OCI-M1 (cell line): Measurements from ENCODE around the gene KIAA1755.

Experiments used
- DNase-seq: peaks from one replicate; lab custom pipeline; 2025; lab: John Stamatoyannopoulos, UW

Gene KIAA1755

DNA sequence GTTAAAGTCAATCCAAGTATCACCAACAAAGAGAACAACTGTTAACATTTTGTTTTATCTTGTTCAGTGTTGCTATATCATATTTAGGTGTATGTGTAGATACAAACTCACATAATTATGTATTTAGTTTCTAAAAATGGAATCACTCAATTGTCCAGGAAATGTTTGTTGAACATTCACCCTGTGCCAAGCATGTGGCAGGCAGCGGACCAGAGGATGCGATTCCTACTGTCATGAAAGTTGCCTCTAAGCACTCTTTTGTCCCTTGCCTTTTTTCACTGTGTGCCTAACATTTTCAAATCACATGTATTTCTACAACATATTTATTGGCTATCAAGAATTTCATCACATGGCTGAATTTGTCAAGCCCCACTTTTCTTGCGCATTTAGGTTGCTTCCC, 78.6 kb downstream of the KIAA1755 start:
- DNase-seq, result no peak

DNA sequence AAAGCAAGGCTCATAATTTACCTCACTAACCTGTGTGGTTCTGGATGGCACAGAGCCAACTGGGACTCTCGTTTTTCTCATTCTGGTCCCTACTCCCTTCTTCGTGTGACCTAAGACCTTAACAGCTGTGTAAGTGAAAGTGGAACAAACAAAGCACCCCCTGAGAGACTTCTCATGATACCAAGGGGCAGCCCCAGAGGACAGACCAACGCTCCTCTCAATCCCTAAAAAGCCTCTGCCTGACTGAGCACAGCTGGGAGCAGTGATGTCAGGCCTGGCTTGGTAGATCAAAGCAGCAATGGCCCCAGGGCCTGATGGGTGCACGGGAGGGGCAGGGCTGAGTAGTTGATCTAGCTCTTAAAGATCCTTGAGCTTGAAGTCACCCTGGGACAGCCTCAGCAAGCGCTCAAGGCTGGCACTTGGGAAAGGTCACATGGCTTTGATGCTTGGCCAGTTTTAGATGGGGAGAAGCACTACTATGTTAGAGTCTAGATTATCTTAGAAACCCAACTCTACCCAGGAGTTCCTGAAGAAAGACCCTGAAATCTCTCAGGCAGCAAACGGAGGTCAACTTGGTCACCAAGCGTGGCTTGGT, 79.2 kb downstream of the KIAA1755 start:
- DNase-seq, result no peak

DNA sequence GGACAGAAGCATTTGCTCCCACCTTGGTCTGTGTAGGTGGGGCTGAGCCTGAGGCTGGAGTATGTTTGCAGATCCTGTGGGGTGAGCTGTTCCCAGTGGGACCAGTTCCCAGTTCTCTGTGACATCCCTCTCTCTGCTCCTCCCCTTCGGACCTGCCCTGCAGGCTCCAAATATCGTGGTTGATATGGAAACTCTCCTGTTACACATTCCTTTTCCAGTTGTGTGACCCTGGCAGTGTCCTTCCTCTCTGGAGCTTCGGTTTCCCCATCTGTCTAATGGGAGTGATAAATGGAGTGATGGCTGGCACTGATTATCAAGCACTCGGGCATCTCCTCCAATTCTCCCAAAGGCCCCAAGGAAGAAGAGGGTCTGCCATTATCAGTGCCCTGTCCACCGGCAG, 79.8 kb downstream of the KIAA1755 start:
- DNase-seq, result no peak

DNA sequence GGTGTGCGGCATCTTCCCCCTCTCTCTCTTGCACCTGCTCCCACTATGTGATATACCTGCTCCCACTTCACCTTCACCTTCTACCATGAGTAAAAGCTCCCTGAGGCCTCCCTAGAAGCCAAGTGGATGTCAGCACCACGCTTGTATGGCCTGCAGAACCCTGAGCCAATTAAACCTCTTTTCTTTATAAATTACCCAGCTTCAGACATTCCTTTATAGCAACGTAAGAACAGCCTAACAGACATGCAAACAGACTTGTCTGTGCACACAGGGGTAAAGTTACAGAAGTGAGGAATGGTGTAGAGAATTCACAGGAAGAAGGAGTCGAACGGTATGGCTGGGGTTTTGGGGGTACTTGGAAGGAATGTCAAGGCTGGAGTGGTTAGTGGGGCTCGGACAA, 80.7 kb downstream of the KIAA1755 start:
- no peak for DNase-seq

DNA sequence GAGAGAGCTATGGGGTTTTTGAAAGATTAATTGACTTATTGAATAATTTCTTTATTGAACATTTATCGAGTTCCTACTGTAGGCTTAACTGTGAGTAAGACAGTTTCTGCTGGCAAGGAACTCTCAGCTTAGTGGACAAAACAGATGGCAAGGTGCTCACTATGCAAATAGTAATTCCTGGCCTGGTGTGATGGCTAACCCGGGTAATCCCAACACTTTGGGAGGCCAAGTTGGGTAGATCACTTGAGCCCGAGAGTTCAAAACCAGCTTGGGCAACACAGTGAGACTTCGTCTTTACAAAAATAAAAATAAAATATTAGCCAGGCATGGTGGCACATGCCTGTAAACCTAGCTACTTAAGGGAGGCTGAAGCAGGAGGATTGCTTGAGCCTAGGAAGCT, 82.0 kb downstream of the KIAA1755 start:
- no peak for DNase-seq

DNA sequence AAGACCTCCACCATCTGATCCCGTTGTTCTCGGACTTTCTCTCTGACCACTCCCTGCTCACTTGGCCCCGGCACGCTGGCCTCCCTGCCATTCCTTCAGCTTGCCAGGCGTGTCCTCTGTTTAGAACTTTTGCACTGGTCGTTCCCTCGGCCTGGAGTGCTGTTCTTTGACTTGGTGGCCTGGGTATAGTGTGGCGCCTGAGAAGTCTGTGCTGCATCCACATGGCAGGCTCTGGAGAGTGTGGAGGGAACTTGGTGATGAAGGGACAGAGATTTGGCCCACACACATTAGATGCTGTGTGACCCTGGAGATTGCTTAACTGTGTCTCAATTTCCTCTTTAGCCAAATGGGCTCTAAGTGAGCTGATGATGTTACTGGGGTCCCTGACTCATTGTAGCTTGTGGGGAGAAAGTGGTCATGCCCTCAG, 82.5 kb downstream of the KIAA1755 start:
- DNase-seq, result no peak

DNA sequence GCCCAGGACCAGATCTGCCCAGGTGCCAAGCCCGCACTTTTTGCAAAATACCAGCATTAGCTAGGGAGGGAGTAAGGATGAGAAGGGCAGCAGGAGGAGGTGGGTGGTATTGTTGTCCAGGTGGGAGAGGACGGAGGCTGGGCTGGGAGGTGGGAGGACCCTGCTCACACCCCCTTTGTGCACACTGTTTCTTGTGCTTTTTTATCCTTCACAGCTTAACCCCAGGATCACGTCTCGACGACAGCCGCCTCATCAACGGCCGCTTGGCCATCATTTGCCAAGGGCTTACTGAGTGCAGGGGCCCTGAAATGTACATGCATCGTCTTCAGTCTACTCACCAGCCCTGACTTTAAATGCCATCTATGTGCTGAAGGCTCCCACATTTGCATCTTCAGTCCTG, 83.3 kb downstream of the KIAA1755 start:
- no peak for DNase-seq

DNA sequence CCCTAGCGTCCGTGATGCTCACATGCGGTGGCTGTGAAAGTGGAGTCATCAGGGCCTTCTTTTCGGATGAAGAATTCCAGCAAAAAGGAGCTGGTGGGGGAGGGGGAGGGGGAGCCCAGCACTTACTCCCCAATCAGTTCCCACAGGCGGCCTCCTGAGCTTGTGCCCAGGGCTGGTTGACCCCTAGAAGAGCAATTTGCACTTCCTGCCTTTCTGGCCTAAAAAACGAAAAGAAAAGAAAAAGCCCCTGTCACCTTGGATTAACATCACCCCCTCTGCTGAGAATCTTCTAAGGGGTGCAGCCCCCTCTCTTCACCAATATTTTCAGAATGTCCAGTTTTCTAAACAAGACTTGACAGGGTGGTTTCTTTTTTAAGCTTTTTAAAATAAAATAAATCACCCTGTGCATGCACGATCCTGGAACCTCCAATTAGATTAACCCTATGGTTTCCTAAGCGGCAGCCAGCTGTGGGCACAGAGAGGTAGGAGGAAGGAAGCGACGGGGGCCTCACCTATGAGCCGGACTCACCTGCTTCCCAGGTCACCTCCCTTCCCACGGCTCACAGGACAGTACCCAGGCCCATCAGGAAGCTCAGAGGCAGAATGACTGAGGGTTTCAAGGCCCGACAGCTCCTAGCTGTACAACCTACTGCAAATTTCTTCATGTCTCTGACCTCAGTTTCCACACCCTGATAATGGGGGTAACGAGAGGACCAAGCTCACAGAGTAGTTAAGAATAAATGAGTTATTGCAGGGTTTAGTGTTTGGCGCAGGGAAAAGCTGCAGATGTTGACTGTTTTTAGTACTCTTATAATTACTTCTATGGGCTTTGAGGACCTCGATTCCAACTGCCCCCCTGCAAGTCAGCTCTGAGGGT, 85.0 kb downstream of the KIAA1755 start:
- no peak for DNase-seq

DNA sequence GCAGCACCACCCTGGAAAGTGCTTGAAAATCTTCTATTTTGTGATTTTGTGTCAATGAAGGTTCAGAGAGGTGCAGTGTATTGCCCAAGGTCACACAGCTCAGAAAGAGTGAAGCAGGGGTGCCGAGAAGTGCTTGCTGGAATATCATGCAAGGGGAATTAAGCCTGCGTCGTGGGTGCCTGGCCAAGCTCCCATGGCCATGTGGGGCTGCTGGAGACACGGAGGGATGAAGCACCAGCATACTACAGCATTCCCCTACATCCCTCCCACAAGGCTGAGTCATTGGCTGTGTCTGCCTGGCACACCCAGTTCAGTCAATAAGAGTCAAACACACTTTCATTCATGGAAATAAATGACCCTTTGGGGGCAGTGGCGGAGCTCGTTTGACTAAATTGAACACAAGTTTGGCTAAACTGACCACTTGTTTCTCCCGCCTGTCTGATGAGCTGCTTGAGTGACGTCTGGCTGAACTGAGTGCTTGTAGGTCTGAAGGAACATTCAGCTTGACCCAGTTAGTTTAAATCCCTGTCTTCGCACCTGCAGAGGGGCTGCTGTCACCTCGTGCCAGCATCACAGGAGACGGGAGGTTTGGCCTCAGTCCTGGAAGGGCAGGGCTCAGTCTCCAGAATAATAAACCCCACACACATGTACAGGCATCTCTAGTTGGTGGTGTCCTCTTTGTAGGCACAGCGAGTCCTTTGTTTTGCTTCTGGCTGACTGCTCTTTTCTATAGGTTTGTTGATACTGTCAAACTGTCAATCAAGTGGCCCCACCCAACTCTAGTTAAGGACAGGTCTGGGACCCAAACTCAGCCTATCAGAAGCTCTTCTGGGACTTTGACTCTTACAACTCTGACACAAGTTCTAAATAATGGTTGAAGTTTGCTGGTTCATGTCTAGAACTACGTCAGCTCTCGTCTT, 87.0 kb downstream of the KIAA1755 start:
- peak; percentile 12 for DNase-seq

DNA sequence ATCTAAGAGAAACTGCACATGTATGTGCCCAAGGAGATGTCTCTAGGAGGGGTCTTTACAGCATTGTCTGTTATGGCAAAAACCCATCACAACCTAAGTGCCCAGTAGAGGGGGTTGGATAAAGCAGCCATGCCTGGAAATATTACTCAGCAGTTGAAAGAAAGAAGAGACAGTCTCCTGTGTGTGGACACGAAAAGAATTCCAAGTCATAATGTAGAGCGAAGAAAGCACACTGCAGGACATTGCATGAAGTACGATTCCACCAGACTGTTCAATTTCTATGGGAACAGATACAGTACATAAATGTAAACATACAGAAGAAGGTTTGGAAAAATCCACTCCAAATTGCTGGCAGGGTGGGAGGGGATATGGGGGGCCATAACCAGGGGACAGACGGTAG, 88.1 kb downstream of the KIAA1755 start:
- peak; percentile 4 for DNase-seq

DNA sequence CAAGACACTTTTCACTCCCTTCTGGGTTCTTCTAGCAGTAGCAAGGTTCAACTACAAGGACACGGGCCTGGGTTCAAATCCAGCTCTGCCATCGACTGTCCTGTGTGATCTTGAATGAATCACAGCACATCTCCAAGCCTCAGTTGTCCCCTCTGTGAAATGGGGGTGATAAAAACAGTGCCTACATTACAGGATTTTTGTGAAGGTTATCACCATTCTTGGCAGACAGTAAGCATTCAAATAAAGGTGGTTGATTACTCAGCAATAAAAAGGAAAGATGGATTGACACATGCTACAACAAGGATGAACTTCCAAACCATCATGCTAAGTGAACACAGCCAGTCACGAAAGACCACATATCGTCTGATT, 88.9 kb downstream of the KIAA1755 start:
- no peak for DNase-seq

DNA sequence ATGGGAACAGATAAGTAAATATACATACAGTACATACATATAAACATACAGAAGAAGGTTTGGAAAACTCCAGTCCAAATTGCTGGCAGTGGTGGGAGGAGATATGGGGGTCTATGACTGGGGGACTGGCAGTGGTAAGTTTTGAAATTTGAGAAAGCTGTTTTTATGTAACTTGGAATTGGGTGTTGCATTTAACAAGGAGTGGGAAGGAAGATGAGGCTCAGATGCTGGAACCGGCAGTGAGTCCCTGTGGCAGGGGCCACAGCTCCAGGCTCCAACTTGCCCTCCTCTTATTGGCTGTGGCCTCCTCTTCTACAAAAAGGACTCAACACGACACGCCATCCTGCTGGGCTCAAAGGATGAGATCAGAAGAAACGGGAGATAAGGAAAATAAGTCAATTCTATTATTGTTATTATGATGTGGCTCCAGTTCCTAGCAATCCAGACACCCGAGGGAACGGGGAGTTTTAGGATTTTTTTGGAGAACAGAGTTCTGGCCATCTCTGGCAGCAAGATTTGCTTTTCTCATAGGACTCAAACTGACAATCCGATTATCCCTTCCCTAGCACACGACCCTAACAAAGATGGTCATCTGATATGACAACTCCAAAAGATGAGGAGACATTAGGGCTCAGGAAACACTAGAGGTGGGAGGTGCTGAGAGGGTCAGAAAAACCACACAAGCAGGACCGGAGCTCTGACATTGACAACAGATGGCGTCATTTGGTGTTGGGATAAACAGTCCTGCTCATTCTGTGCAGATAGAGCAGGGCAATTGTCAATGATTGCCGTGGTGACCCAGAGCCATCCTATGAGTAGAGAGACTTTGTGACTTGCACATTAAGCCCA, 89.5 kb downstream of the KIAA1755 start:
- DNase-seq, result peak; percentile 17

DNA sequence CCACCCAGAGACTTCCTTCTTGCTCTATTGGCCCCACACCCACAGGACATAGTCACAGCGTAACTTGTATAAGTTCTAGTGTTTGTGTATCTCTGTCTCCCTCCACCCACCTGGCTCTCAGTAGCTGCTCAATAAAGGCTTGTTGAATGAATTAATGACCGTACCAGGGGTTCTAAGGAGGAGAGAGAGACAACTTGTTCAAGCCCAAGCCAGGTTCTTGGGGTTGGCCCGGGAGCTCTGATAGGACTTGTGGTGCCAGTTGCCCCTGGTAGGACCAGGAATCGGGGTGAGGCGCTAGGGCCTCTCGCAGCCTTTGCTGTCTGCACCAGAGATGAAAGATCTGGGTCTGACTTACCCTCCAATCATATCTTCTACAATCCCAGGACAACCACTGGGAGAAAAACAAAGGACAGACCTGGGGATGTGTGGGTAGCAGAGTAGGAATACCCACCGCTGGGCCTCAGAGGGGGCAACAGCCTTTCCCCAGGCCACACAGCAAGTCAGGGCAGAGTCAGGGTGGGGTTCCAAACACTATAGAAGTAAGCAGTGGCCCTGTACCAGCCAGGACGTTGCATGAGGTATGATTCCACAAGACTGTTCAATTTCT, 90.2 kb downstream of the KIAA1755 start:
- no peak for DNase-seq

DNA sequence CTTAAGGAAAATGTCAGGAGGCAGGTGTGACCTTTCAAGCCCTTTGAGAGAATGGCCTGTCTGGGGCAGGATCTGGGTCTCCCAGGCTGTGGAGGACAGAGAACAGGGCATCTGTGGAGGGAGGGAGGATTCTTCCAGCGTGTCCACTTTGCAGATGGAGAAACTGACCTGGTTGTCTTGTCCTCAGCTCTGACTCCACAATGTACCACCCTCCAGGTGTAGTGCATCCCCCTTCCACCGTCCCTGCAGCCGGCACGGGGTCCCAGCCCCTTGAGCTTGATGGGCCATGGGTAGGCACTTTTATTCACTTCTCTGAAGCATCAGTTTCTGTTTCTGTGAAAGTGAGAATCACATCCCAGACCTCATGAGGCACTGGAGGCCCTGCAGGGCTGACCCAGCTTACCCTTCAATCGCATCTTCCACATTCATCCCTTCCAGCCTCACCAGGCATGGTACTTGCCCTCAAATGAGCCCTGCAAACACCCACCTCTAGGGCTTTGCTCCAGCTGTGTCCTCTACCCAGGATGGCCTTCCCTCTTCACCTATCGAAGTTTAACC, 90.8 kb downstream of the KIAA1755 start:
- no peak for DNase-seq

DNA sequence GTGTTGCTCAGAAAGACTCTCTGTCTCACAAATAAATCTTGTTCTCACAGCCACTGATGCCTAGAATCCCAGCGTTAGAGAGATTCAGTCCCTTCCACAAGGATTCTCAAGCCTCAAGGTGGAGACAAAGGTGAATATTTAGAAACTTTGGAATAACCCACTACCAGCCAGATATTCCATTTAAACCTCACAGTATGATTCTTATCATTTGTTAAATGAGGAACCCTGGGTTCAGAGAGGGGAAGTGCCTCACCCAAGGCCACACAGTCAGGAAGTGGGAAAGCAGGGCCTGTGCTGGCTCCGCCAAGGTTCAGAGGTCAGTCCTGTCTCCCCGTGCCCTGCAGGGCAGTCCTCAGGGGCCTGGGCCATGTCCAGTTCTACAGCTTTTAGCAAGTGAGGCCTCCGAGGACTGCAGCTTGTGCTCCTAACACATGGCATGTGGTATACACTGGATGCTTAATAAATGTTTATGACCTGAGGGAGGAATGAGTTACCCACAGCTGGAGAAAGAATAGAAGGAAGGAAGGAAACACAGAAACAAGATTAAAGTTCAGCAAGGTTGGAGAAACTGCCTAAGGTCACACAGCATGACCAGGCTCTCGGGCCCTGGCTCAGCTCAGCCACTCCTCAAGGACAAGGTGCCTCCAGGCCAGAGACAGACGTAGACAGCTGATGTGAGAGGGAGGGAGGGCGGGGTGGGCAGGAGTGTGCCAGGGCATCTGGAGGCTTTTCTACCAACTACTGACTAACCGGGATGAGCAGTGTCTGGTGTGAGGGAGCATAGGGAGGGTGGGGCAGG, 91.5 kb downstream of the KIAA1755 start:
- DNase-seq, result peak; percentile 8

DNA sequence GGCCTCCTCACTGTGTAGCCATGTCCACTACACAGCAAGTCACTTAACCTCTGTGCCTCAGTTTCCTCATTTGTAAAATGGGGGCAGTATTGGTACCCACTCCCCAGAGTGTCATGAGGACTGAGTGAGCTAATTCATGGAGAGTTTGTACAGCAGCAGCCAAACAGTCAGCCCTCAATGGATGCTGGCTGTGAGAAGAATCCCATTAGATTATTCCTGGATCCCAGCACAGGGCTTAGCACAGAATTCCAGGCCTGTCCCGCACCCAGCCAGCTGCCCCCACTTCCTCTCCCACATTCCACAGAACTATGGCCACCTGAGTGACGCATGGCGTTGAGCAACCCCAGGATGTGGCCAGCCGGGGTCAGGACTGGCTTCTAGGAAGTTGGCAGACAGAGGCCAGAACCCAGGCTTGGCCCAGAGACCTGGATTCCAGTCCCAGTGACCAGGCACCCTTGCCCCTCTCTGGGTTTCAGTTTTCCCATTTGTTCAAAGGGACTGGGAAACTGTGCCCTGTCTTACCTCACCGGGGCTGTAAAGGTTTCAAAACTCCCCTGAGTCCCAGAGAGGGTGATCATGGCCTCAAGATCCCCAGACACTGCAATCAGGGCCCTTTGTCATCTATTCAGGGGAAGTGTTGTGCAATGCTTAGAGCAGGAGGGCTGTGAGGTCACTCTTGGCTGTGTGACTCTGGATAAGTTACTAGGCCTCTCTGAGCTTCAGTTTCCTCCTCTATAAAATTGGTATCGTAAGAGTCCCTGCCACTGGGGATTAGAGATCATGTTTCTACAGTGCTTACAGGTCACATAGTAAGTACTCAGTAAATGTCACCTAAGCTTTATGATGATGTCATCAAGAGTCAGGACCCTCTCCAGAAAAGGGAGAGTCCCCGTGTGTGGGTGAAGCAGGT, 92.4 kb downstream of the KIAA1755 start:
- peak; percentile 34 for DNase-seq

DNA sequence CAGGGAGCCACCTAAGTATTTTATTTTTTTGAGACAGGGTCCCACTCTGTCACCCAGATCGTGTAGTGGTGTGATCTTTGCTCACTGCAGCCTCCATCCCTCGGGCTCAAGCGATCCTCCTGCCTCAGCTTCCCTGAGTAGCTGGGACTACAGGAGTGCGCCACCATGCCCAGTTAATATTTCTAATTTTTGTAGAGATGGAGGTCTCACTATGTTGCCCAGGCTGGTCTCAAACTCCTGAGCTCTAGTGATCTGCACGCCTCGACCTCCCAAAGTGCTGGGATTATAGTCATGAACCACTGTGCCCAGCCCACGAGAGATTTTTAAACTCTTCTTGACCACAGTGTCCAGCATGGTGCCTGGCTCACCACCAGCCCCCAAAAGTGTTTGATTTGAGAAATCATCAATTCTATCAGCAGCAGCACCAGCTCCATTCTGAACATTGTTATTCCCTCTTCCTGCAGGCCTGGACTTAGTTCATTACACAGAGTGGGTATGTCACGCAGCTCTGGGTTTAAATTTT, 93.1 kb downstream of the KIAA1755 start:
- no peak for DNase-seq

DNA sequence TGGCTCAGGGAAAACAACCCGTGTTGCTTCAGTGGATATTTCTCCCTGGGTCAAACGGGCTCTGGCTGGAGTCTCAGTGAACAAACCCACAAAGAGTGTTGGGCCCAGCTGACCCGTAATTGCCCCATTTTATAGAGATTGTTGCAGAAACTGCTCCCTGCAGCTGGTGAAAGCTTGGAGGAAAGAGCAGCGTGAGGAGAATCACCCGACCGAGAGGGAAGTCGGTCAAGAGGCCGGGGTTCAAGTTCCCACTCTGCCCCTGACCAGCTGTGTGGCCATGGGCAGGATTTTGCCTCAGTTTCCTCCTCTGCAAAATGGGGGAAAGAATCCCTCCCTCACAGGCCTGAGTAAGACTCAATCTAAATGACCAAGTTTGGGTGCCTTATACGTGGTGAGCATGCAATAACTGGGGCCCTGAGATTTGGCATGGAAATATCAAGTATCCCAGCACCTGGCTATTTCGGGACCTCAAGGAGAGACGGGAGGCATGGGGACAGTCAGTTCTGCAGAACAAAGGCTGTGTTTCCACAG, 93.8 kb downstream of the KIAA1755 start:
- DNase-seq, result no peak
